WTC11 (cell line): ENCODE results near the gene ATP2A1. TPM values are rescaled to one million over a fixed set of nuclear protein-coding genes. Genes with fewer than 3 reads are reported as not detected.

Source experiments
- ATAC-seq: fragments of 200-7000 bp; cut with Tn5 transposase; 2 replicates; pipeline ENCODE4 v1.10.0; 2021; ENCODE audit warnings: mild to moderate bottlenecking, moderate library complexity
- CTCF ChIA-PET: fragments of 300-600 bp; sonication (Branson Sonifier 250); formaldehyde crosslinking; loops from one replicate; lab custom pipeline; 2021; ENCODE audit warnings: antibody characterized with exemption; lab: Charles Lee
- POLR2A ChIA-PET: fragments of 350-600 bp; sonication (Branson Sonifier 250); formaldehyde crosslinking; loops from one replicate; lab custom pipeline; 2021; ENCODE audit warnings: antibody characterized with exemption; lab: Charles Lee
- DNase-seq: peaks from one replicate; pipeline ENCODE4 v3.0.0; 2021; ENCODE audit warnings: low spot score
- H3K27ac Mint-ChIP-seq: 2 replicates; pipeline ENCODE4 v1.8.0; 2021; ENCODE audit warnings: mixed read lengths
- H3K27me3 Mint-ChIP-seq: 2 replicates; pipeline ENCODE4 v1.8.0; 2021; ENCODE audit warnings: low read depth, mild to moderate bottlenecking, moderate library complexity, mixed read lengths
- H3K36me3 Mint-ChIP-seq: 2 replicates; pipeline ENCODE4 v1.8.0; 2021; ENCODE audit warnings: mixed read lengths
- H3K4me1 Mint-ChIP-seq: 2 replicates; pipeline ENCODE4 v1.8.0; 2022; ENCODE audit warnings: mixed read lengths
- H3K4me3 Mint-ChIP-seq: 2 replicates; pipeline ENCODE4 v1.8.0; 2021; ENCODE audit warnings: mild to moderate bottlenecking, moderate library complexity, mixed read lengths
- H3K9me3 Mint-ChIP-seq: 2 replicates; pipeline ENCODE4 v1.8.0; 2021; ENCODE audit warnings: mixed read lengths
- CDX4 ChIP-seq: fragments of 250-450 bp; sonication (Bioruptor Pico); IDR thresholded peaks from 2 replicates; pipeline ENCODE4 v1.9.0; 2021; ENCODE audit warnings: moderate library complexity, mild to moderate bottlenecking, inconsistent platforms, borderline replicate concordance
- ETV6 ChIP-seq: sonication (generic); formaldehyde crosslinking; IDR thresholded peaks from 2 replicates; pipeline ENCODE4 v1.8.1; 2022; ENCODE audit warnings: mild to moderate bottlenecking, missing genetic modification reagents
- GRHL2 ChIP-seq: fragments of 250-450 bp; sonication (Bioruptor Pico); IDR thresholded peaks from 2 replicates; pipeline ENCODE4 v1.8.0; 2022; ENCODE audit warnings: mild to moderate bottlenecking, moderate library complexity; ENCODE audit not compliant: insufficient replicate concordance, severe bottlenecking
- NFE2L1 ChIP-seq: sonication (generic); formaldehyde crosslinking; IDR thresholded peaks from 2 replicates; pipeline ENCODE4 v1.8.1; 2023; ENCODE audit warnings: missing genetic modification reagents
- NFYB ChIP-seq: sonication (generic); formaldehyde crosslinking; conservative IDR thresholded peaks from 2 replicates; pipeline ENCODE4 v1.8.0; 2022; ENCODE audit warnings: low read depth, missing genetic modification reagents
- OVOL2 ChIP-seq: fragments of 250-450 bp; sonication (Bioruptor Pico); IDR thresholded peaks from 2 replicates; pipeline ENCODE4 v1.9.0; 2021; ENCODE audit warnings: mild to moderate bottlenecking, borderline replicate concordance
- TP53 ChIP-seq: sonication (generic); formaldehyde crosslinking; IDR thresholded peaks from 2 replicates; pipeline ENCODE4 v1.8.1; 2023; ENCODE audit warnings: mild to moderate bottlenecking, missing genetic modification reagents
- USF2 ChIP-seq: sonication (generic); formaldehyde crosslinking; IDR thresholded peaks from 2 replicates; pipeline ENCODE4 v1.8.1; 2023; ENCODE audit warnings: mild to moderate bottlenecking, missing genetic modification reagents, moderate library complexity
- ZNF138 ChIP-seq: sonication (generic); formaldehyde crosslinking; conservative IDR thresholded peaks from 2 replicates; pipeline ENCODE4 v1.8.1; 2022; ENCODE audit warnings: mild to moderate bottlenecking, moderate library complexity, missing genetic modification reagents
- ZNF317 ChIP-seq: sonication (generic); formaldehyde crosslinking; IDR thresholded peaks from 2 replicates; pipeline ENCODE4 v1.8.1; 2023; ENCODE audit warnings: low read depth, mild to moderate bottlenecking, moderate library complexity, missing genetic modification reagents, borderline replicate concordance
- total RNA-seq: library from RNA; stranded (reverse); gene quantifications from 3 replicates; pipeline ENCODE4 v1.2.3, GENCODE V29; 2021
- TF ChIP-seq, protein P1 (sequence below): sonication (generic); formaldehyde crosslinking; IDR thresholded peaks from 2 replicates; pipeline ENCODE4 v1.8.1; 2023; ENCODE audit warnings: mild to moderate bottlenecking, missing genetic modification reagents
- TF ChIP-seq, protein P2 (sequence below): sonication (generic); formaldehyde crosslinking; IDR thresholded peaks from 2 replicates; pipeline ENCODE4 v1.8.0; 2022; ENCODE audit warnings: missing genetic modification reagents
- TF ChIP-seq, protein P3 (sequence below): sonication (generic); formaldehyde crosslinking; IDR thresholded peaks from 2 replicates; pipeline ENCODE4 v1.8.1; 2022; ENCODE audit warnings: low read depth, mild to moderate bottlenecking, moderate library complexity, missing genetic modification reagents, borderline replicate concordance

ATP2A1 gene
- total RNA-seq, 1 experiment from 2014 or later: 6.4 TPM

DNA sequence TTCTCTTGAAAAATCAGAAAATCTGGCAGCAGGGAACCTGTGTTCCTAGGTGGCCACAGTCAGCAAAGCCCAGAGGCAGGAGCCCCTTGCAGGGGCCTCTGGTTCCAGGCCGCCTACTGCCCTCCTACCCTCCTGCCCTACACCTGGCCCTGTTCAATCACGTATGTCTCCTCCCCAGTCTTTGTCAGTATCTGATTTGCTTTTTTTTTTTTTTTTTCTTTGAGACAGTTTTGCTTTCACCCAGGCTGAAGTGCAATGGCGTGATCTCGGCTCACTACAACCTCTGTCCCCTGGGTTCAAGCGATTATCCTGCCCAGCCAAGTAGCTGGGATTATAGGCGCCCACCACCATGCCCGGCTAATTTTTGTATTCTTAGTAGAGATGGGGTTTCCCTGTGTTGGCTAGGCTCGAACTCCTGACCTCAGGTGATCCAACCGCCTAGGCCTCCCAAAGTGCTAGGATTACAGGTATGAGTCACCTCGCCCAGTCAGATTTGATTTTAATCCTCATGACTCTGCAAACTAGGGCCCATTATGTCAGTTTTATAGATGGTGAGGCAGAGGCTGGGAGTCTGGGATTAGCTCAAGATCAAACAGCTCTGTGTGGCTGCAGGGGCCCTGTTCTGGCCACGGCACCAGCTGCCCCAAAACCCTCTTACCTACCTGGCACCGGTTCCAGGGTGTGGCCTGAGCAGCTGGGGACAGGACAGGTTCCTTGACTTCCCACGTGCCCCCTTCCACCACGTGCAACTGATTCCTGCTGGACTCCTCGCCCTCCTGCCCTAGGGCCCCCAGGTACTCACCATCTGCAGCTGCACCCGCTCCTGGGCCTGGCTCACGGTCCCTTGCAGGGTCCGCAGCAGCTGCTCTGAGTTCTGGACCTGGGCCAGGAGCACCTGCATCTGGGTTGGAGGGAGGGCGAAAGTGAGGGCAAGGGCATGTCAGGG lies 32.1 kb downstream of the ATP2A1 start (continued):
- TF ChIP-seq NFE2L1 (CRISPR knock-in tag) (no peak), CDX4 (CRISPR knock-in tag) (no peak), TP53 (CRISPR knock-in tag) (no peak), ZNF138 (CRISPR knock-in tag) (no peak), ZNF317 (CRISPR knock-in tag) (no peak), ETV6 (CRISPR knock-in tag) (no peak)

GRCh38 chr16:28912558-28912957 lies 34.3 kb downstream of the ATP2A1 start:
- TF ChIP-seq, protein P1, sequence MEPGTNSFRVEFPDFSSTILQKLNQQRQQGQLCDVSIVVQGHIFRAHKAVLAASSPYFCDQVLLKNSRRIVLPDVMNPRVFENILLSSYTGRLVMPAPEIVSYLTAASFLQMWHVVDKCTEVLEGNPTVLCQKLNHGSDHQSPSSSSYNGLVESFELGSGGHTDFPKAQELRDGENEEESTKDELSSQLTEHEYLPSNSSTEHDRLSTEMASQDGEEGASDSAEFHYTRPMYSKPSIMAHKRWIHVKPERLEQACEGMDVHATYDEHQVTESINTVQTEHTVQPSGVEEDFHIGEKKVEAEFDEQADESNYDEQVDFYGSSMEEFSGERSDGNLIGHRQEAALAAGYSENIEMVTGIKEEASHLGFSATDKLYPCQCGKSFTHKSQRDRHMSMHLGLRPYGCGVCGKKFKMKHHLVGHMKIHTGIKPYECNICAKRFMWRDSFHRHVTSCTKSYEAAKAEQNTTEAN (CRISPR knock-in tag): no peak
- TF ChIP-seq, protein P2, sequence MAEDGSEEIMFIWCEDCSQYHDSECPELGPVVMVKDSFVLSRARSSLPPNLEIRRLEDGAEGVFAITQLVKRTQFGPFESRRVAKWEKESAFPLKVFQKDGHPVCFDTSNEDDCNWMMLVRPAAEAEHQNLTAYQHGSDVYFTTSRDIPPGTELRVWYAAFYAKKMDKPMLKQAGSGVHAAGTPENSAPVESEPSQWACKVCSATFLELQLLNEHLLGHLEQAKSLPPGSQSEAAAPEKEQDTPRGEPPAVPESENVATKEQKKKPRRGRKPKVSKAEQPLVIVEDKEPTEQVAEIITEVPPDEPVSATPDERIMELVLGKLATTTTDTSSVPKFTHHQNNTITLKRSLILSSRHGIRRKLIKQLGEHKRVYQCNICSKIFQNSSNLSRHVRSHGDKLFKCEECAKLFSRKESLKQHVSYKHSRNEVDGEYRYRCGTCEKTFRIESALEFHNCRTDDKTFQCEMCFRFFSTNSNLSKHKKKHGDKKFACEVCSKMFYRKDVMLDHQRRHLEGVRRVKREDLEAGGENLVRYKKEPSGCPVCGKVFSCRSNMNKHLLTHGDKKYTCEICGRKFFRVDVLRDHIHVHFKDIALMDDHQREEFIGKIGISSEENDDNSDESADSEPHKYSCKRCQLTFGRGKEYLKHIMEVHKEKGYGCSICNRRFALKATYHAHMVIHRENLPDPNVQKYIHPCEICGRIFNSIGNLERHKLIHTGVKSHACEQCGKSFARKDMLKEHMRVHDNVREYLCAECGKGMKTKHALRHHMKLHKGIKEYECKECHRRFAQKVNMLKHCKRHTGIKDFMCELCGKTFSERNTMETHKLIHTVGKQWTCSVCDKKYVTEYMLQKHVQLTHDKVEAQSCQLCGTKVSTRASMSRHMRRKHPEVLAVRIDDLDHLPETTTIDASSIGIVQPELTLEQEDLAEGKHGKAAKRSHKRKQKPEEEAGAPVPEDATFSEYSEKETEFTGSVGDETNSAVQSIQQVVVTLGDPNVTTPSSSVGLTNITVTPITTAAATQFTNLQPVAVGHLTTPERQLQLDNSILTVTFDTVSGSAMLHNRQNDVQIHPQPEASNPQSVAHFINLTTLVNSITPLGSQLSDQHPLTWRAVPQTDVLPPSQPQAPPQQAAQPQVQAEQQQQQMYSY: no peak
- TF ChIP-seq USF2 (CRISPR knock-in tag) (no peak), CDX4 (CRISPR knock-in tag) (no peak), NFYB (CRISPR knock-in tag) (no peak), OVOL2 (CRISPR knock-in tag) (no peak), GRHL2 (CRISPR knock-in tag) (no peak)
- TF ChIP-seq, protein P3, sequence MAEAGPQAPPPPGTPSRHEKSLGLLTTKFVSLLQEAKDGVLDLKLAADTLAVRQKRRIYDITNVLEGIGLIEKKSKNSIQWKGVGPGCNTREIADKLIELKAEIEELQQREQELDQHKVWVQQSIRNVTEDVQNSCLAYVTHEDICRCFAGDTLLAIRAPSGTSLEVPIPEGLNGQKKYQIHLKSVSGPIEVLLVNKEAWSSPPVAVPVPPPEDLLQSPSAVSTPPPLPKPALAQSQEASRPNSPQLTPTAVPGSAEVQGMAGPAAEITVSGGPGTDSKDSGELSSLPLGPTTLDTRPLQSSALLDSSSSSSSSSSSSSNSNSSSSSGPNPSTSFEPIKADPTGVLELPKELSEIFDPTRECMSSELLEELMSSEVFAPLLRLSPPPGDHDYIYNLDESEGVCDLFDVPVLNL (CRISPR knock-in tag): no peak
- H3K27ac Mint-ChIP-seq: no peak overlapping the region
- no peaks in the 10 kb centered on the region for H3K9me3 Mint-ChIP-seq
- H3K27me3 Mint-ChIP-seq: no peaks in the 10 kb centered on the region
- peaks cover 16% of the 10 kb centered on the region for H3K36me3 Mint-ChIP-seq
- DNase-seq: no peak
- CTCF ChIA-PET: interaction anchor here (1.0 to 1.1 kb wide), 3 partner anchors 11 to 39 kb away, joined by 4 read pairs; no protein-coding TSS in a partner anchor
- POLR2A ChIA-PET: no interaction called here
- no peak overlapping the region for H3K4me3 Mint-ChIP-seq
- no peaks in the 10 kb centered on the region for H3K4me1 Mint-ChIP-seq
- ATAC-seq: no peak
